GM12878 (cell line): Measurements from ENCODE around the gene ABHD6. TPM values are rescaled to one million over a fixed set of nuclear protein-coding genes. Genes with fewer than 3 reads are reported as not detected.

Source experiments
- BRCA1 ChIP-seq: IDR thresholded peaks from 2 replicates; pipeline ENCODE4 v1.6.1; 2011; ENCODE audit warnings: low read depth, low read length, improper control_type of control experiment
- IKZF2 ChIP-seq, 2 experiments: fragments of 450-650 bp; IDR thresholded peaks; 2 replicates each; pipeline ENCODE4 v1.6.1; 2017; ENCODE audit warnings: mild to moderate bottlenecking in 2 of 2, moderate library complexity in 2 of 2
- IRF3 ChIP-seq: fragments of 450-650 bp; IDR thresholded peaks from 2 replicates; pipeline ENCODE4 v1.6.1; 2014; ENCODE audit warnings: mild to moderate bottlenecking
- MLLT1 ChIP-seq: fragments of 450-650 bp; IDR thresholded peaks from 2 replicates; pipeline ENCODE4 v1.6.1; 2016; ENCODE audit warnings: mild to moderate bottlenecking
- NFYB ChIP-seq: IDR thresholded peaks from 2 replicates; pipeline ENCODE4 v1.6.1; 2011; ENCODE audit warnings: low read depth, mild to moderate bottlenecking, low read length, improper control_type of control experiment, moderate library complexity; ENCODE audit not compliant: insufficient read depth
- PBX3 ChIP-seq: IDR thresholded peaks from 2 replicates; pipeline ENCODE4 v1.6.1; 2011; ENCODE audit warnings: mild to moderate bottlenecking, low read depth, low read length, moderate library complexity; ENCODE audit not compliant: insufficient replicate concordance
- PKNOX1 ChIP-seq: fragments of 450-650 bp; IDR thresholded peaks from 2 replicates; pipeline ENCODE4 v1.6.1; 2016; ENCODE audit warnings: mild to moderate bottlenecking
- POLR2AphosphoS2 ChIP-seq: IDR thresholded peaks from 2 replicates; pipeline ENCODE4 v1.6.1; 2011; ENCODE audit warnings: low read depth, mild to moderate bottlenecking, low read length, improper control_type of control experiment, moderate library complexity
- SREBF2 ChIP-seq: IDR thresholded peaks from 2 replicates; pipeline ENCODE4 v1.6.1; 2012; ENCODE audit warnings: mild to moderate bottlenecking, low read length
- SUPT20H ChIP-seq: IDR thresholded peaks from 2 replicates; pipeline ENCODE4 v1.6.1; 2011; ENCODE audit warnings: low read depth, mild to moderate bottlenecking, low read length, moderate library complexity, borderline replicate concordance; ENCODE audit not compliant: control insufficient read depth
- TARDBP ChIP-seq: IDR thresholded peaks from 2 replicates; pipeline ENCODE4 v1.6.1; 2016; ENCODE audit warnings: borderline replicate concordance
- TCF12 ChIP-seq: IDR thresholded peaks from 2 replicates; pipeline ENCODE4 v1.6.1; 2011; ENCODE audit warnings: low read depth, mild to moderate bottlenecking, low read length
- USF2 ChIP-seq: IDR thresholded peaks from 2 replicates; pipeline ENCODE4 v1.6.1; 2011; ENCODE audit warnings: low read depth, low read length, improper control_type of control experiment, borderline replicate concordance
- YBX1 ChIP-seq: fragments of 450-650 bp; IDR thresholded peaks from 2 replicates; pipeline ENCODE4 v1.6.1; 2016; ENCODE audit warnings: antibody characterized with exemption
- ZNF687 ChIP-seq: fragments of 450-650 bp; IDR thresholded peaks from 2 replicates; pipeline ENCODE4 v1.6.1; 2017; ENCODE audit warnings: mild to moderate bottlenecking, moderate library complexity
- polyA plus RNA-seq, 11 experiments: library from polyadenylated mRNA; depleted of rRNA in 4 of 11; unstranded in 6 of 11; stranded (reverse) in 5 of 11; fragments of >200 nt; fragmentation: Nextera tagmentation in 4 of 11; fragmentation: Illumina TruSeq in 1 of 11; extraction: Ambion mirVana in 4 of 11; extraction: Trizol in 1 of 11; gene quantifications; 1 replicate in 1 of 11; 2 replicates in 10 of 11; pipeline versions ENCODE4 v1.2.1 to v1.2.3, GENCODE V29; 2011 to 2016; ENCODE audit warnings: inconsistent platforms in 2 of 11, missing spikeins in 2 of 11, low read depth in 1 of 11
- total RNA-seq, 4 experiments: library from RNA; depleted of rRNA in 3 of 4; stranded (reverse); fragments of >200 nt in 3 of 4; fragmentation: Illumina TruSeq in 1 of 4; extraction: Trizol in 1 of 4; gene quantifications; 2 replicates each; pipeline versions ENCODE4 v1.2.1 to v1.2.3, GENCODE V29; 2013 to 2021

ABHD6 gene
- total and polyA plus RNA-seq, 10 of the 15 experiments (the other 5 are each of a cell fraction or from before 2014, with no cell fraction given), result 1.4 to 33.2 (median 3.2) TPM

GRCh38 chr3:58214484-58215316, 22.9 kb upstream of the ABHD6 start (continued):
- TF ChIP-seq TCF12 (peak; percentile 97), PBX3 (peak; percentile 29), TARDBP (no peak), IRF3 (no peak), USF2 (peak; percentile 29; the same call in 1 of the 2 replicates), PKNOX1 (no peak; the same call in 1 of the 2 replicates), ZNF687 (peak; percentile 91), IKZF2 (IDR thresholded peaks at IDR 0.05) (peak; percentile 83 to 86), SUPT20H (no peak), SREBF2 (no peak), YBX1 (no peak), POLR2AphosphoS2 (no peak), BRCA1 (no peak), NFYB (no peak), MLLT1 (peak; percentile 84; the same call in 1 of the 2 replicates)
